ENCODE results near the gene VGLL1.

GRCh38 chrX:136585960-136586359 is 53.9 kb downstream of the VGLL1 start:
- no peak for TF ChIP-seq ZNF274 (IDR thresholded peaks at IDR 0.05; ENCODE audit: low read depth, low read length)
- TF ChIP-seq YY1 (IDR thresholded peaks at IDR 0.05; ENCODE audit: insufficient read depth, insufficient read length): no peak

Measured in NT2/D1 (cell line).